ENCODE measurements around the gene TRNT1.
A peak's percentile ranks its signal among the peaks of the same experiment; 100 is the strongest.

TRNT1 gene

GRCh38 chr3:3179407-3180094 is 52.8 kb downstream of the TRNT1 start, which contains the start of gene CRBN:
Gene CRBN (minus strand): TSS chr3:3179691. CDS start chr3:3179687, 4 bp downstream.
- FAIRE-seq, result no peak

- no peak for FAIRE-seq
Measured at GRCh38 chr3:3180456-3180855, 53.7 kb downstream of the TRNT1 start.

DNA sequence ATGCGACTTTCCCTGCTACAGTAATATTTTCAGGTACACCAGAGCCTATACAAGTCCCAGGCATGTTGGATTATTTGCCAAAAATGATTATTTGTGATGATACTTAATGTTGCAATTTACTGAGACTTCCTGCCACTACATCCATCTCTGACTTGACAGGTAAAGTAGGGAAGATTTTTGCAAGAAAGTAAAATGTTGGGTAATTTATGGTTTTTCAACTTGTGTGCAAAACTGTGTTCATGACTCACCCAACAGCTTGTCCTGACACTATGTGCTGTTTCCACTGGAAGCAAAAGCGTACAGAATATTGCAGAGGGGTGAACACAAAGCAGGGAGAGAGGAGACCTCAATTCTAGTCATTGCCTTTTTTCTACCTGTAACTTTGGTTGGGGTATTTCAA is 58.1 kb downstream of the TRNT1 start:
- no peak for FAIRE-seq

DNA sequence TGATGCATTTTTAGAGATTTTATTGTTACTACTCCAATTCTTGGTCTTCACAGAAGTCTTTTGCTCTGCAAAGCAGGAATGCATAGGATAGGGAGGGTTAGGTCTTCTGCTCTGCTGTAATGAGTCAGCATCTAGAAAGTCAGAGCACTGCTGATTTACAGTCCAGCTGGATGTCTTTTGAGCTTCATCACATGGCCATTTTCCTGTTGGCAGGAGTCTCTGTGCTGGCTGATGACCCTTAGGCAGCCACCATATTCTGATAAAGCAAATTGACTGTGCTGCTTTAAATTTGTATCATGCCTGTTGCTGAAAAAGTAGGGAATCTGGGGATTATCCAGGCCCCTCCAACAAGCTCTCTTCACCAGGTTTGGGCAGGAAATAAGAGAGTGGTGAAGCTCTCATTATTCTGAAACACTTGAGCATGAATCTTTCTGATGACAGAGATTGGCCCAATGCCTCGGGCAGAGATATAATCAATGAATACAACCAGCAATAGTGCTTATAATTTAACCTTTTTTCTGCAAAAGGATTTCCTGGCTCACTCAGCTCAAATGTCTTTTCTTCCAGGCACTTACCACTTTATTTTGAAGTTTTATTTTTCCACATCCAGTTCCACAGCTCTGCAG is 62.5 kb downstream of the TRNT1 start:
- FAIRE-seq, result no peak

- FAIRE-seq, result no peak
Measured at GRCh38 chr3:3189961-3190360, 63.2 kb downstream of the TRNT1 start.

DNA sequence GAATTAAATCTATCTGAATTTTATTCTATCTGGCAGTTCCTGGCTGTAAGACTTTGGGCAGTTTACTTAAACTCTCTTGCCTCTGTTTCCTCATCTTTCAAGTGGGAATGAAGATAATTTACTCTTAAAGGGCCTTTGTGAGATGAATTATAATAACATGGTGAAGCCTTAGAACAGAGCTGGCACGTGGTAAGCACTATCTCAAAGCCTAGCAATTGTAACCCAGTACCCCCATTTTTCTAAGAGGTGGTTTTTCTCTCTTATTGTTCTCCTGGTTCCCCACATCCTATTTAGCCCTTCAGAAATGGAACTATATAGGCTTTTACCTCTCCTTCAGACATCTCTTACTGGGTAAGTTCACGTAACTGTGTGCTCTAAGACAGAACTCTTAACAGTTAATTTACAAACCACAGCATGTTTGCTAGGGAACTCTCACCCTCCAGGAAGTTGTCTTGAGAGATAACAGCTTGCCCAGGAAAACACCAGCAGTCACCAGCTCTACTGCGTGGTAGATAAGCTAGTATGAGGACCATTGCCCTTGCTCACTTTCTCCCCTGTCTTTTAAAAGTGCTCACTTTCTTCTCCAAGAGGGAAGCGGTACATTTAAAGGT is 65.0 kb downstream of the TRNT1 start:
- no peak for FAIRE-seq

DNA sequence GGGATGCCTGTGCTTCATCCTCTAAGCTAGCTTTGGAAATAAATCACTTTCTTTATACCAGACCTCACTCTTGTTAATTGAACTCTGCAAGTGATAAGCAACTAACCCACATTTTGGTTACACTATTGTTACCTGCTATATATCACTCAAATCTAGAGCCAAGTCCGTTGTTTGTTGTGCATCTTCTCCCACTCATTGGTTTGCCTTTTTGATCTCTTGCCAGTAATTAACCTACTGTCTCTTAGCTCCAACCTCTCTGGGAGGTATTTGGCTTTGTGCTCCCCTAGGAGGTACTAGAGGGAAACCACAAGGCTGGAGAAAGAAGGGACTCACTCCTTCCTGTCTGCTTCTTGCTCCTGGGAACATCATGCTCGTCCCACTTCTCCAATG is 65.5 kb downstream of the TRNT1 start:
- no peak for FAIRE-seq

GRCh38 chr3:3194861-3195260 is 68.1 kb downstream of the TRNT1 start:
- FAIRE-seq, result no peak

DNA sequence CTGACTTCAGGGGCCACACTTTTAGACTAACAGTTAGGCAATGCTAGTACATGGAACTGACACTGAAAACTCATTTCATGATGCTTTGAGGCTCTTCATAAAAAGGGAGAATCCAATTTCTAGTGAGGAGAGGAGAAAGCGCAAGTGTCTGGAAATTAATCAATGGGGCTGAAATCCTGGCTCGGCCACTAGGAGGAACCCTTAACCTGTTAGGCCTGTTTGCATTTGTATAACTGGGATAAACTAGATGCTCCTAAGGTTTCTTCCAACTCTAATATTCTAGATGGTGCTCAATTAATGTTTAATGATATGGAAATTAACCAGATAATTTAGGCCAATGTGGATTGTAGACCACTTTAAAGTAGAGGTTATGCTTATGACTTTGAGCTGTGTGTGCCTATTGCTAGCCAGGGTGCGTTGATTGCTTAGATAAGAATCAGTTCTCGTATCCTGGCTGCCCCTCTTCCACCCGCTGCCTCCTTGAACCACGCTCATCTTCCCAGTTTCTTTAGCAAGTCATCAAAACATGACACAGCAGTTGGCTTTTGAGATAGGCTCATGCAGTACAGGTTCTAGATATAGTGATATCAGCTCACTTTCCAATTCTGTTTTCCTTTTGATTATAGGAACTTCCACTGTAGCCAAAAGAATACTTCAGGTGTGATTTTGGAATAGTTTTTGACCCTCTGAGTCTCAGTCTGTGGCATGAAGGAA is 69.6 kb downstream of the TRNT1 start:
- FAIRE-seq, result peak; percentile 27
